Mesendoderm (in vitro differentiated cells): ENCODE data around the gene SAMD14.

Experiments used
- DNase-seq: peaks from one replicate; pipeline ENCODE4 v3.0.0; 2013
- H2AK5ac ChIP-seq: 2 replicates; pipeline ENCODE4 v1.6.1; 2013; ENCODE audit warnings: low read length, inconsistent platforms
- H2BK120ac ChIP-seq: 2 replicates; pipeline ENCODE4 v1.6.1; 2013; ENCODE audit warnings: low read depth, mild to moderate bottlenecking, low read length, moderate library complexity, mixed read lengths
- H2BK15ac ChIP-seq: replicated peaks from 2 replicates; pipeline ENCODE4 v1.6.1; 2013; ENCODE audit warnings: low read depth, mild to moderate bottlenecking, moderate library complexity
- H2BK5ac ChIP-seq: 2 replicates; pipeline ENCODE4 v1.6.1; 2013; ENCODE audit warnings: low read length, inconsistent platforms
- H3K18ac ChIP-seq: 2 replicates; pipeline ENCODE4 v1.6.1; 2013; ENCODE audit warnings: mild to moderate bottlenecking, low read length, mixed read lengths
- H3K23ac ChIP-seq: one replicate; pipeline ENCODE4 v1.6.1; 2013; ENCODE audit warnings: low read length
- H3K27ac ChIP-seq: 2 replicates; pipeline ENCODE4 v1.5.1; 2013; ENCODE audit warnings: low read depth, mild to moderate bottlenecking, inconsistent platforms, low read length, moderate library complexity
- H3K27me3 ChIP-seq: 2 replicates; pipeline ENCODE4 v1.6.1; 2013; ENCODE audit warnings: low read length, control low read depth, mild to moderate bottlenecking, inconsistent platforms; ENCODE audit not compliant: insufficient read depth, poor library complexity
- H3K36me3 ChIP-seq: 2 replicates; pipeline ENCODE4 v1.6.1; 2013; ENCODE audit warnings: low read length, inconsistent platforms; ENCODE audit not compliant: control insufficient read depth, insufficient read depth
- H3K4ac ChIP-seq: one replicate; pipeline ENCODE4 v1.6.1; 2013; ENCODE audit warnings: low read depth, mild to moderate bottlenecking, low read length, moderate library complexity
- H3K4me1 ChIP-seq: 2 replicates; pipeline ENCODE4 v1.6.1; 2013; ENCODE audit warnings: low read depth, low read length, inconsistent platforms; ENCODE audit not compliant: control insufficient read depth
- H3K4me2 ChIP-seq: 2 replicates; pipeline ENCODE4 v1.6.1; 2013; ENCODE audit warnings: low read length
- H3K4me3 ChIP-seq: 2 replicates; pipeline ENCODE4 v1.5.1; 2013; ENCODE audit warnings: mild to moderate bottlenecking, low read length
- H3K56ac ChIP-seq: one replicate; pipeline ENCODE4 v1.6.1; 2013; ENCODE audit warnings: low read length
- H3K79me1 ChIP-seq: 2 replicates; pipeline ENCODE4 v1.6.1; 2013; ENCODE audit warnings: low read length, inconsistent platforms
- H3K79me2 ChIP-seq: 2 replicates; pipeline ENCODE4 v1.6.1; 2013; ENCODE audit warnings: mild to moderate bottlenecking, low read length; ENCODE audit not compliant: control insufficient read depth, insufficient read depth
- H3K9ac ChIP-seq: 2 replicates; pipeline ENCODE4 v1.6.1; 2013; ENCODE audit warnings: low read length, inconsistent platforms
- H4K5ac ChIP-seq: one replicate; pipeline ENCODE4 v1.6.1; 2013; ENCODE audit warnings: low read length
- H4K8ac ChIP-seq: one replicate; pipeline ENCODE4 v1.6.1; 2013; ENCODE audit warnings: low read depth, mild to moderate bottlenecking, control low read depth, low read length, moderate library complexity
- WGBS: extraction: QIAGEN DNeasy Blood & Tissue Kit; methylation state at CpG from one replicate; pipeline ENCODE4 v1.1.7; 2013; ENCODE audit warnings: low lambda C conversion rate, missing lambda C conversion rate; ENCODE audit not compliant: insufficient coverage; ENCODE audit errors: extremely low coverage; 5-methylcytosine and 5-hydroxymethylcytosine counted together

Gene SAMD14

GRCh38 chr17:50090071-50090470, 39.9 kb downstream of the SAMD14 start:
- Histone ChIP-seq H3K9ac (no peak overlapping the region), H3K79me1 (no peaks in the 10 kb centered on the region), H4K8ac (no peak overlapping the region), H3K4me3 (no peak overlapping the region), H3K23ac (no peak overlapping the region), H3K27me3 (no peaks in the 10 kb centered on the region), H3K36me3 (no peaks in the 10 kb centered on the region), H3K79me2 (no peaks in the 10 kb centered on the region), H3K4me2 (no peak overlapping the region), H2BK5ac (no peak overlapping the region), H3K56ac (no peak overlapping the region), H2BK120ac (no peak overlapping the region), H3K27ac (no peak overlapping the region), H2BK15ac (no peak overlapping the region), H3K4ac (no peak overlapping the region), H3K18ac (no peak overlapping the region), H3K4me1 (no peaks in the 10 kb centered on the region), H2AK5ac (no peak overlapping the region), H4K5ac (no peak overlapping the region)
- no peak for DNase-seq
- no CpG with 5 or more reads among the region's 6 CpGs for WGBS

DNA sequence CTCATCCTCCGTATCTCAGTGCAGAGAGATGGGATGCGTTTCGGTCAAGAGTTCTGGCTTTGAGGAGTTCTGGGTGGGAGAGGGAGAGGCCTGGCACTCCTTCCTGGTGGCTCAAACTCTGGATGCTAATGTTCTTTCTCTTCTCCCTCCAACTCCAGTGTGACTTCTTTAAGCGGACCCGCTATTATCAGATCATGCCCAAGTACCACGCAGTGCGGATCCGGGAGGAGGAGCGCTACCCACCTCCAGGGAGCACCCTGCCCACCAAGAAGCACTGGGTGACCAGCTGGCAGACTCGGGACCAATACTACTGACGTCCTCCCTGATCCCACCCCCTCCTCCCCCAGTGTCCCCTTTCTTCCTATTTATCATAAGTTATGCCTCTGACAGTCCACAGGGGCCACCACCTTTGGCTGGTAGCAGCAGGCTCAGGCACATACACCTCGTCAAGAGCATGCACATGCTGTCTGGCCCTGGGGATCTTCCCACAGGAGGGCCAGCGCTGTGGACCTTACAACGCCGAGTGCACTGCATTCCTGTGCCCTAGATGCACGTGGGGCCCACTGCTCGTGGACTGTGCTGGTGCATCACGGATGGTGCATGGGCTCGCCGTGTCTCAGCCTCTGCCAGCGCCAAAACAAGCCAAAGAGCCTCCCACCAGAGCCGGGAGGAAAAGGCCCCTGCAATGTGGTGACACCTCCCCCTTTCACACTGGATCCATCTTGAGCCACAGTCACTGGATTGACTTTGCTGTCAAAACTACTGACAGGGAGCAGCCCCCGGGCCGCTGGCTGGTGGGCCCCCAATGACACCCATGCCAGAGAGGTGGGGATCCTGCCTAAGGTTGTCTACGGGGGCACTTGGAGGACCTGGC, 40.8 kb downstream of the SAMD14 start:
- Histone ChIP-seq H3K27ac (no peak overlapping the region), H2AK5ac (no peak overlapping the region), H4K8ac (no peak overlapping the region), H4K5ac (no peak overlapping the region), H3K4me1 (no peaks in the 10 kb centered on the region), H3K23ac (no peak overlapping the region), H3K27me3 (no peaks in the 10 kb centered on the region), H3K18ac (no peak overlapping the region), H3K36me3 (no peaks in the 10 kb centered on the region), H2BK120ac (no peak overlapping the region), H3K79me1 (no peaks in the 10 kb centered on the region), H3K4me3 (no peak overlapping the region), H2BK5ac (no peak overlapping the region), H3K56ac (no peak overlapping the region), H2BK15ac (no peak overlapping the region), H3K79me2 (no peaks in the 10 kb centered on the region), H3K4me2 (no peak overlapping the region), H3K9ac (no peak overlapping the region), H3K4ac (no peak overlapping the region)
- no CpG with 5 or more reads among the region's 25 CpGs for WGBS
- no peak for DNase-seq

DNA sequence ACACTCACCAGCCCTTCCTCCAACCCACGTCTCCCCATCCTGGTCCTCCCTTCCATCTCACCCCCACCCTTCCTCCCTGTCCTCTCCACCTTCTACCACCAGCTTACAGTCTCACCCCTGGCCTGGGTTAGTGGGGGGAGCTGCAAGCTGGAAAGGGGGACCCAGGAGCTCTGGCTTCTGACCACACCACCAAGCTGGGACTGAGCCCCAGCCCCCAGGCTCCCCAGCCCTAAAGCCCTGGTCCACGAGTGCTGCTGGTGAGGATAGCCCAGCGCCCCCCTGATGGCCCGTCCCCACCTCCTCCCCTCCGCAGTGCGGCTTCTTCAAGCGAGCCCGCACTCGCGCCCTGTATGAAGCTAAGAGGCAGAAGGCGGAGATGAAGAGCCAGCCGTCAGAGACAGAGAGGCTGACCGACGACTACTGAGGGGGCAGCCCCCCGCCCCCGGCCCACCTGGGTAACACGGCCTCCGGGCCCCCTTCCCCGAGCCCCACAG, 42.0 kb downstream of the SAMD14 start:
- Histone ChIP-seq H3K27ac (no peak overlapping the region), H3K4ac (no peak overlapping the region), H2AK5ac (no peak overlapping the region), H3K9ac (no peak overlapping the region), H4K5ac (no peak overlapping the region), H3K79me2 (no peaks in the 10 kb centered on the region), H3K79me1 (no peaks in the 10 kb centered on the region), H3K4me3 (no peak overlapping the region), H3K23ac (no peak overlapping the region), H3K36me3 (no peaks in the 10 kb centered on the region), H3K27me3 (no peaks in the 10 kb centered on the region), H4K8ac (no peak overlapping the region), H2BK120ac (no peak overlapping the region), H2BK5ac (no peak overlapping the region), H3K4me1 (no peaks in the 10 kb centered on the region), H3K56ac (no peak overlapping the region), H3K4me2 (no peak overlapping the region), H2BK15ac (no peak overlapping the region), H3K18ac (no peak overlapping the region)
- no peak for DNase-seq
- no CpG with 5 or more reads among the region's 19 CpGs for WGBS

DNA sequence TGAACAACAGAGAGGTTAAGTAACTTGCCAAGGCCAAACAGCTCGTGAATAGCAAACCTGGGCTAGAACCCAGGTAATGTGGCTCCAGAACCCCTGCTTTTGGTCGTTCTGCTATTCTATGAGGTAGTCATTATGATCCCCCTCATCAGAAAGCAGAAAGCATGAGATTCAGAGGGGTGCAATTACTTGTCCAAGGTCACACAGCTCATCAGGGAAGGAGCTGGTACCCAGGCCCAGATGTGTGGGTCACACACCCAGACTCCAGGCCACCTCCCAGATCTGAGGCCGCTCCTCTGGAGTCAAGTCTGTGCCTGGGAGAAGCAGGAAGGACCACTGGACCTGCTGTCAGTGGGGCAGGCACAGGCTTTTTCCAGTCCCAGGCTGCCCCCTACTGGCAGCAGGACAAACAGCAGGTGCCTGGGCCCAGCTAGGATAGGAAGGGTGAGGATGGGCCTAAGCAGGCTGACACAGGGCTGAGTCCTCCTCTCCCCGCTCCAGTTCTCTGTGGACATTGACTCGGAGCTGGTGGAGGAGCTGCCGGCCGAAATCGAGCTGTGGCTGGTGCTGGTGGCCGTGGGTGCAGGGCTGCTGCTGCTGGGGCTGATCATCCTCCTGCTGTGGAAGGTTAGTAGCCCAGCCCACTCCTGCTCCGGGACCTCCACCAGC, 42.6 kb downstream of the SAMD14 start:
- H3K79me1 ChIP-seq = no peaks in the 10 kb centered on the region
- no peak overlapping the region for H3K4me3 ChIP-seq
- no peak overlapping the region for H3K27ac ChIP-seq
- no peak overlapping the region for H4K8ac ChIP-seq
- H4K5ac ChIP-seq = no peak overlapping the region
- H3K27me3 ChIP-seq = no peaks in the 10 kb centered on the region
- no peaks in the 10 kb centered on the region for H3K4me1 ChIP-seq
- WGBS = no CpG with 5 or more reads among the region's 10 CpGs
- no peak overlapping the region for H3K9ac ChIP-seq
- H2AK5ac ChIP-seq = no peak overlapping the region
- no peak overlapping the region for H3K18ac ChIP-seq
- peak; percentile 90 for DNase-seq
- H3K79me2 ChIP-seq = no peaks in the 10 kb centered on the region
- no peak overlapping the region for H2BK120ac ChIP-seq
- no peak overlapping the region for H2BK5ac ChIP-seq
- H3K4me2 ChIP-seq = no peak overlapping the region
- H3K36me3 ChIP-seq = no peaks in the 10 kb centered on the region
- no peak overlapping the region for H2BK15ac ChIP-seq
- H3K56ac ChIP-seq = no peak overlapping the region
- H3K4ac ChIP-seq = no peak overlapping the region
- no peak overlapping the region for H3K23ac ChIP-seq

- Histone ChIP-seq H3K18ac (no peak overlapping the region), H3K4me2 (no peak overlapping the region), H3K79me2 (no peaks in the 10 kb centered on the region), H3K27me3 (no peaks in the 10 kb centered on the region), H3K4me3 (no peak overlapping the region), H3K9ac (no peak overlapping the region), H2AK5ac (no peak overlapping the region), H3K4me1 (no peaks in the 10 kb centered on the region), H2BK120ac (no peak overlapping the region), H3K27ac (no peak overlapping the region), H3K4ac (no peak overlapping the region), H2BK5ac (no peak overlapping the region), H3K79me1 (no peaks in the 10 kb centered on the region), H4K8ac (no peak overlapping the region), H3K56ac (no peak overlapping the region), H4K5ac (no peak overlapping the region), H2BK15ac (no peak overlapping the region), H3K36me3 (no peaks in the 10 kb centered on the region), H3K23ac (no peak overlapping the region)
- no CpG with 5 or more reads among the region's 5 CpGs for WGBS
- DNase-seq = no peak
Observed at GRCh38 chr17:50081757-50082156, 48.2 kb downstream of the SAMD14 start.
